ENCODE data around the gene SLC25A34.

DNA sequence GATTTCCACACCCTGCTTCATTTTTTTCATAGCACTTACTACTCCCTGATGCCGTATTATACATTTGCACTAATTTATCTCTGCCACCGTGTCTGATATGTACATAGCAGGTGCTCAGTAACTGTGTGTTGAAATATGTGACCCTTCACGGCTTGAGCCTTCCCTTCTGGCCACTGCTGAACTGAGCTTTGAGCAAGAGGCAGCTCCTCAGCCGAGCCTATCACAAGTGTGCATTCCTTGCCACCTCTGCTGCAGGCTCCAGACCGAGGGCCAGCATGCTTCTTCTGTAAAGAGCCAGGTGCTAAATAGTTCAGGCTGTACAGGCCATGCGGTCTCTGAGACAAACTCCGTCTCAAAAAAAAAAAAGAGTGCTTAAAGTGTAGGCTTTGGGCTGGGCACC lies 29.3 kb upstream of the SLC25A34 start:
- TF ChIP-seq CTCF (IDR thresholded peaks at IDR 0.05; ENCODE audit: insufficient read depth, low read depth, low read length) (no peak), EZH2 (IDR thresholded peaks at IDR 0.05; ENCODE audit: insufficient read depth, low read length) (no peak)

Measured in astrocyte (in vitro differentiated cells and primary cell).